IMR-90 (cell line): Measurements from ENCODE around the gene TECPR2. TPM values are rescaled to one million over a fixed set of nuclear protein-coding genes. Genes with fewer than 3 reads are reported as not detected.

Source experiments
- ATAC-seq: fragments of 200-7000 bp; cut with Tn5 transposase; 2 replicates; pipeline ENCODE4 v1.9.1; 2020; ENCODE audit warnings: low read depth, mild to moderate bottlenecking, moderate library complexity
- BruUV-seq: library from RNA; stranded (reverse); fragments of 400-500 nt; replicated peaks from 2 replicates; lab custom pipeline; 2021; lab: Mats Ljungman, UMichigan
- CTCF ChIA-PET: fragments of 300-600 bp; formaldehyde crosslinking; extraction: SDS; loops from one replicate; lab custom pipeline; 2021; ENCODE audit warnings: antibody characterized with exemption; lab: Yijun Ruan, JAX
- POLR2A ChIA-PET: fragments of 300-600 bp; sonication (Branson Sonifier 250); formaldehyde crosslinking; loops from one replicate; lab custom pipeline; 2022; ENCODE audit warnings: antibody characterized with exemption; ENCODE audit not compliant: unreplicated experiment; lab: Charles Lee
- DNase-seq: peaks from one replicate; pipeline ENCODE4 v3.0.0; 2013
- H2AFZ ChIP-seq: replicated peaks from 2 replicates; pipeline ENCODE3; 2013; ENCODE audit warnings: low read length, mild to moderate bottlenecking; ENCODE audit not compliant: poor library complexity
- H2AK5ac ChIP-seq: 2 replicates; pipeline ENCODE4 v1.6.1; 2013; ENCODE audit warnings: low read depth, low read length, inconsistent platforms
- H2AK9ac ChIP-seq: replicated peaks from 2 replicates; pipeline ENCODE3; 2013; ENCODE audit warnings: mild to moderate bottlenecking, low read depth, low read length, moderate library complexity; ENCODE audit not compliant: poor library complexity
- H2BK120ac ChIP-seq: 2 replicates; pipeline ENCODE4 v1.6.1; 2013; ENCODE audit warnings: low read depth, low read length, inconsistent platforms
- H2BK15ac ChIP-seq: 3 replicates; pipeline ENCODE4 v1.6.1; 2013; ENCODE audit warnings: low read depth, low read length, inconsistent platforms
- H2BK20ac ChIP-seq: 2 replicates; pipeline ENCODE4 v1.6.1; 2013; ENCODE audit warnings: low read depth, mild to moderate bottlenecking, inconsistent platforms, low read length, moderate library complexity
- H2BK5ac ChIP-seq: 2 replicates; pipeline ENCODE4 v1.6.1; 2013; ENCODE audit warnings: mild to moderate bottlenecking, low read depth, low read length, inconsistent platforms; ENCODE audit not compliant: poor library complexity, severe bottlenecking
- H3K14ac ChIP-seq: replicated peaks from 2 replicates; pipeline ENCODE4 v1.6.1; 2013; ENCODE audit warnings: low read depth, low read length, inconsistent platforms
- H3K18ac ChIP-seq: 2 replicates; pipeline ENCODE4 v1.6.1; 2013; ENCODE audit warnings: low read depth, low read length, control low read depth
- H3K23ac ChIP-seq: 2 replicates; pipeline ENCODE4 v1.6.1; 2013; ENCODE audit warnings: low read depth, low read length, inconsistent platforms
- H3K27ac ChIP-seq: 2 replicates; pipeline ENCODE4 v1.5.1; 2013; ENCODE audit warnings: mild to moderate bottlenecking, control low read depth, low read length; ENCODE audit not compliant: insufficient read depth
- H3K27me3 ChIP-seq: 2 replicates; pipeline ENCODE4 v1.6.1; 2013; ENCODE audit warnings: low read length; ENCODE audit not compliant: control insufficient read depth, insufficient read depth
- H3K36me3 ChIP-seq: 2 replicates; pipeline ENCODE4 v1.6.1; 2013; ENCODE audit warnings: low read length, mixed read lengths; ENCODE audit not compliant: control insufficient read depth, insufficient read depth
- H3K4ac ChIP-seq: 2 replicates; pipeline ENCODE4 v1.6.1; 2013; ENCODE audit warnings: low read depth, low read length, inconsistent platforms
- H3K4me1 ChIP-seq: 2 replicates; pipeline ENCODE4 v1.6.1; 2013; ENCODE audit warnings: low read length, mixed read lengths; ENCODE audit not compliant: control insufficient read depth, insufficient read depth
- H3K4me2 ChIP-seq: 2 replicates; pipeline ENCODE4 v1.6.1; 2013; ENCODE audit warnings: low read depth, mild to moderate bottlenecking, control low read depth, low read length, moderate library complexity
- H3K4me3 ChIP-seq: 2 replicates; pipeline ENCODE4 v1.5.1; 2013; ENCODE audit warnings: low read depth, mild to moderate bottlenecking, control low read depth, low read length, moderate library complexity; ENCODE audit not compliant: insufficient read depth
- H3K56ac ChIP-seq: 2 replicates; pipeline ENCODE4 v1.6.1; 2013; ENCODE audit warnings: low read length, inconsistent platforms; ENCODE audit not compliant: insufficient read depth; ENCODE audit errors: extremely low read depth
- H3K79me1 ChIP-seq, 2 experiments: 2 replicates each; pipeline ENCODE4 v1.6.1; 2013; ENCODE audit warnings: low read length in 2 of 2, inconsistent platforms in 1 of 2, low read depth in 1 of 2
- H3K9ac ChIP-seq: 2 replicates; pipeline ENCODE4 v1.6.1; 2013; ENCODE audit warnings: low read depth, low read length, control low read depth
- H3K9me1 ChIP-seq: 2 replicates; pipeline ENCODE4 v1.6.1; 2013; ENCODE audit warnings: low read length, inconsistent platforms; ENCODE audit not compliant: insufficient read depth
- H3K9me3 ChIP-seq: 2 replicates; pipeline ENCODE4 v1.6.1; 2013; ENCODE audit warnings: low read length; ENCODE audit not compliant: control insufficient read depth, insufficient read depth
- H4K20me1 ChIP-seq: 2 replicates; pipeline ENCODE4 v1.6.1; 2013; ENCODE audit warnings: low read length, inconsistent platforms; ENCODE audit not compliant: insufficient read depth
- H4K5ac ChIP-seq: 2 replicates; pipeline ENCODE4 v1.6.1; 2013; ENCODE audit warnings: mild to moderate bottlenecking, low read depth, low read length, control low read depth
- H4K8ac ChIP-seq, 2 experiments: 2 replicates each; pipeline ENCODE4 v1.6.1; 2013; ENCODE audit warnings: low read depth in 2 of 2, low read length in 2 of 2, control low read depth in 1 of 2, inconsistent platforms in 1 of 2
- H4K91ac ChIP-seq: 2 replicates; pipeline ENCODE4 v1.6.1; 2013; ENCODE audit warnings: low read depth, low read length, inconsistent platforms; ENCODE audit not compliant: insufficient read depth
- CEBPB ChIP-seq: IDR thresholded peaks from 2 replicates; pipeline ENCODE4 v1.6.1; 2012; ENCODE audit warnings: low read depth, low read length, improper control_type of control experiment
- CHD1 ChIP-seq: IDR thresholded peaks from 2 replicates; pipeline ENCODE4 v1.6.1; 2012; ENCODE audit warnings: low read depth, low read length, improper control_type of control experiment
- FOS ChIP-seq: fragments of 150-350 bp; IDR thresholded peaks from 2 replicates; pipeline ENCODE4 v1.6.1; 2016; ENCODE audit warnings: low read depth, low read length
- MAFK ChIP-seq: IDR thresholded peaks from 2 replicates; pipeline ENCODE4 v1.6.1; 2012; ENCODE audit warnings: low read depth, low read length, improper control_type of control experiment
- POLR2A ChIP-seq: IDR thresholded peaks from 2 replicates; pipeline ENCODE4 v1.6.1; 2012; ENCODE audit warnings: mild to moderate bottlenecking, low read depth, low read length
- RAD21 ChIP-seq: IDR thresholded peaks from 2 replicates; pipeline ENCODE4 v1.6.1; 2012; ENCODE audit warnings: low read length, improper control_type of control experiment
- RCOR1 ChIP-seq: IDR thresholded peaks from 2 replicates; pipeline ENCODE4 v1.6.1; 2012; ENCODE audit warnings: mild to moderate bottlenecking, low read length, improper control_type of control experiment; ENCODE audit not compliant: insufficient replicate concordance
- RFX5 ChIP-seq: IDR thresholded peaks from 2 replicates; pipeline ENCODE4 v1.8.0; 2012; ENCODE audit warnings: low read depth, mild to moderate bottlenecking, low read length, moderate library complexity
- SMC3 ChIP-seq: fragments of 150-350 bp; IDR thresholded peaks from 2 replicates; pipeline ENCODE4 v1.6.1; 2016; ENCODE audit warnings: low read depth, mild to moderate bottlenecking, antibody characterized with exemption, low read length, moderate library complexity
- USF2 ChIP-seq: fragments of 150-350 bp; IDR thresholded peaks from 2 replicates; pipeline ENCODE4 v1.6.1; 2017; ENCODE audit warnings: mild to moderate bottlenecking, antibody characterized with exemption, low read length, low read depth
- WGBS, 2 experiments: methylation state at CpG; one replicate each; pipeline versions ENCODE4 v1.1.5 to v1.1.7; 2013; ENCODE audit warnings: missing lambda C conversion rate in 2 of 2; ENCODE audit not compliant: insufficient read length in 1 of 2; ENCODE audit errors: extremely low coverage in 2 of 2; 5-methylcytosine and 5-hydroxymethylcytosine counted together
- dilution Hi-C: fragments of 300-500 bp; cut with HindIII; formaldehyde crosslinking; loops from one replicate; pipeline ENCODE4 v1.14.3; 2018; ENCODE audit warnings: low sequenced_read_pairs; ENCODE audit not compliant: unreplicated experiment
- in situ Hi-C: fragments of 300-500 bp; cut with MboI; formaldehyde crosslinking; loops from 3 replicates; pipeline ENCODE4 v1.14.3; 2019; ENCODE audit warnings: low sequenced_read_pairs, inconsistent platforms, mixed read lengths
- intact Hi-C: fragments of 100-400 bp; cut with micrococcal nuclease; formaldehyde crosslinking; loops from 2 replicates; pipeline ENCODE4 v1.10.0; 2022
- polyA plus RNA-seq, 3 experiments: library from polyadenylated mRNA; depleted of rRNA; stranded (reverse); fragments of >200 nt; gene quantifications; 2 replicates each; pipeline ENCODE4 v1.2.3, GENCODE V29; 2012; ENCODE audit warnings: low replicate concordance in 1 of 3
- total RNA-seq: library from RNA; depleted of rRNA; stranded (reverse); fragments of >200 nt; gene quantifications from 2 replicates; pipeline ENCODE4 v1.2.3, GENCODE V29; 2012

TECPR2 gene
- total and polyA plus RNA-seq, 2 of the 4 experiments (the other 2 are of a cell fraction): 9.5 to 11.7 TPM

DNA sequence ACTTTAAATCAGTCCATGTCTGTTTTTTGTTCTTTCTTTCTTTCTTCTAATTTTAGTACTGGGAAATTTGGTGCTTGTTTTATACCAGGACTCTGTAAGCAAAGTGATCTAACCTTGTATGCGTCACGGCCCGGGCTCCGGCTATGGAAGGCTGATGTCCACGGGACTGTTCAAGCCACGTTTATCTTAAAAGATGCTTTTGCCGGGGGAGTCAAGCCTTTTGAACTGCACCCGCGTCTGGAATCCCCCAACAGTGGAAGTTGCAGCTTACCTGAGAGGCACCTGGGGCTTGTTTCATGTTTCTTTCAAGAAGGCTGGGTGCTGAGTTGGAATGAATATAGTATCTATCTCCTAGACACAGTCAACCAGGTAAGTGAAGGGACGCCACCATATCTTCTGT is 62.2 kb downstream of the TECPR2 start:
- Histone ChIP-seq H3K36me3 (peaks cover 17% of the 10 kb centered on the region), H2AFZ (no peak overlapping the region), H2BK120ac (no peak overlapping the region), H3K4me1 (no peaks in the 10 kb centered on the region), H4K91ac (no peak overlapping the region), H4K20me1 (no peaks in the 10 kb centered on the region), H3K9me3 (no peaks in the 10 kb centered on the region), H3K56ac (no peak overlapping the region), H2BK15ac (no peak overlapping the region), H2BK20ac (no peak overlapping the region), H3K23ac (no peak overlapping the region), H4K8ac (no peak overlapping the region), H3K79me1 (peaks cover 0 to 7% of the 10 kb centered on the region in 2 experiments; a peak in 2 of 4 replicates), H2AK5ac (no peak overlapping the region), H3K27ac (no peak overlapping the region), H3K4me3 (no peak overlapping the region), H2AK9ac (no peak overlapping the region), H3K9me1 (peaks cover 4% of the 10 kb centered on the region), H3K14ac (no peak overlapping the region), H3K18ac (no peak overlapping the region), H3K4ac (no peak overlapping the region), H4K5ac (no peak overlapping the region), H2BK5ac (no peak overlapping the region), H3K9ac (no peak overlapping the region), H3K4me2 (no peak overlapping the region), H3K27me3 (no peaks in the 10 kb centered on the region)
- POLR2A ChIA-PET: no interaction called here
- BruUV-seq: no TSS peak
- no peak for TF ChIP-seq POLR2A
- TF ChIP-seq SMC3: no peak
- no peak for TF ChIP-seq RAD21
- TF ChIP-seq MAFK: no peak
- TF ChIP-seq USF2: no peak
- no peak for TF ChIP-seq RFX5
- no peak for TF ChIP-seq CHD1
- TF ChIP-seq CEBPB: no peak
- no peak for TF ChIP-seq RCOR1
- TF ChIP-seq FOS: no peak
- CTCF ChIA-PET: no interaction called here
- dilution Hi-C loops (no loop called here), intact Hi-C loops (no loop called here), in situ Hi-C loops (no loop called here)
- DNase-seq (no peak), ATAC-seq (no peak)
- WGBS, 2 experiments: 100% methylated on average over 6 of the region's 10 CpGs; no CpG with 5 or more reads in 1 of the 2 experiments
